Cortex of kidney (tissue), 1 donor: ENCODE data around the gene HHIP.

Source experiments
- DNase-seq: peaks from one replicate; lab custom pipeline; 2025; lab: John Stamatoyannopoulos, UW

Gene HHIP

DNA sequence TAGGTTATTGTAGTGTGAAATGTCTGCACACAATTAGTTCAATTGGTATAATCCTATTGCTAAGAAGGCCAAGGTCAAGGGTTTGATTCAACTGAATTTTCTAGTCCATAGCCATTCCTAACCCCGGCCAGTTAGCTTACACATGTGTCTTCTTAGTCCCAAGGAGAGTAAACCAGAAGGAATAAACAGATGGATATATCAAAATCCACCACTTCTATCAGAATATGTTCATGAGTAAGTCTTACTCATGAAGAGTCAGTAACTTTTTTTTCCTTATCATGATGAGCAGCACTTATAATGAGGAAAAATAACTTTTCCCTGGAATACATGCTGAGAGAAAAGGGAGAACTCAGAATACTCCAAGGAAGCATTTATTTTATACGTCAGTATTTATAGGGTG lies 9.5 kb downstream of the HHIP start:
- no peak for DNase-seq

DNA sequence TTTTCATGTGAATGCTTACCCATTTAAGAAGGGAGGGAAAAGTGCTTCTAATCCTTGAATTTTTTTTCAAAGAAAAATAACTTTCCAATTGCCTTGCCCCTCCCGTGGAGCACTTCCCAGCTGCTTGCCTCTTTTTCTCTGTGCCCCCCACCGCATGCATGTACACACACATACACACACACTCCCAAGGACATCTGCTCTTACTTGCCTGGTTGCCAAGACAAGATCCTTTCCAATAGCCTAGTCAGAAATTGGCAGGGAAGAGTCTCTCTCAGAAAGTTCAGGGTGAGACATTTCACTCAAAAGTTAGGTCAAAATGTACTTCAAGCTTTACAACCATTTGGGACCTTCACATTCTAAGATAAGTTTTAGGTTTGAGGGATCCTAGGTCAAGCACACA lies 10.9 kb downstream of the HHIP start:
- DNase-seq = no peak

DNA sequence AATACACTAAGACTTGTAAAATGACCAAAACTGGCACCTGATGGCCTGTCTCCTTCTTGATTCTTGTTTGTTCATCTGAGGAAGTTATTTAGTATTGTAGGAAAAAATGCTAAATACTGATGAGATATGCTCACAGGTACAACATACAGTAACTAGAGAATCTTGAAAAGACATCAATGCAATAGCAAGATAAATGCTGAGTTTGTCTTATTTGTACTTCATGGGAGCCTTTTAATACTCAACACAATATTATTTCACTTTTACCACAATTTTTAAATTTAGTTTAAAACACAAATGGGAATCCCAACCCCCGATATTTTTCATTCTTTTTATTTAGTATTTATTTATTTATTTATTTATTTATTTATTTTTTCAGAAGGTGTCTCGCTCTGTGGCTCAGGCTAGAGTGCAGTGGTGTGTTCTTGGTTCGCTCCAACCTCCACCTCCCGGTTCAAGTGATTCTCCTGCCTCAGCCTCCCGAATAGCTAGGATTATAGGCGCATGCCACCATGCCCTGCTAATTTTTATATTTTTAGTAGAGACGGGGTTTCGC lies 12.1 kb downstream of the HHIP start:
- no peak for DNase-seq

DNA sequence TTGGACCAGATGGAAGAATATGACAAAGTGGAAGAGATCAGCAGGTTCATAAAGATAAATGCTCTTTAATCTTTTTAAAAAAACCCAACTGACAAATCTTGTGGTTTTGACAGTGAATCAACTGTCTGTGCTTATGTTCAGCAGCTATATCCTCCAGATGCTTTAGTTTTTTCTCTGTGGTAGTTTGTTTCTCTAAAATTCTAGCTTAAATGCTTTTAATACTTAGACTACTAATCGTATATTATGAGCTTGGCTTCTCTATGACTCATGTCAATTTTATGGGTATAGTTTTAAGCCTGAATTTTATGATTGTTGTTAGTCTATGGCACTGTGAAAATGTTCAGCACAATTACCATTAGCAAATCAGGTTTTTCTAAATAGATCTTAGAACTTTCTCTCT lies 12.9 kb downstream of the HHIP start:
- DNase-seq = no peak

DNA sequence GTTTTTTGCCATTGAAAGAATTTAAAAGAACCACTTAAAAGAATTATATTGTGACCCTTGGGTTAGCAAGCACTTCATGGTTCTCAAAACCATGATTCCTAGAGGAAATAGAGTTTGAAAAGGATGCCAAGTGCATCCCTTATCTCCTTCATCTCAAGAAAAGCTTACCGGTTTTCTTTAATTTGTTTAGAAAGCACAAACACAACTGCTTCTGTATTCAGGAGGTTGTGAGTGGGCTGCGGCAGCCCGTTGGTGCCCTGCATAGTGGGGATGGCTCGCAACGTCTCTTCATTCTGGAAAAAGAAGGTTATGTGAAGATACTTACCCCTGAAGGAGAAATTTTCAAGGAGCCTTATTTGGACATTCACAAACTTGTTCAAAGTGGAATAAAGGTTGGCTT lies 13.5 kb downstream of the HHIP start:
- no peak for DNase-seq

DNA sequence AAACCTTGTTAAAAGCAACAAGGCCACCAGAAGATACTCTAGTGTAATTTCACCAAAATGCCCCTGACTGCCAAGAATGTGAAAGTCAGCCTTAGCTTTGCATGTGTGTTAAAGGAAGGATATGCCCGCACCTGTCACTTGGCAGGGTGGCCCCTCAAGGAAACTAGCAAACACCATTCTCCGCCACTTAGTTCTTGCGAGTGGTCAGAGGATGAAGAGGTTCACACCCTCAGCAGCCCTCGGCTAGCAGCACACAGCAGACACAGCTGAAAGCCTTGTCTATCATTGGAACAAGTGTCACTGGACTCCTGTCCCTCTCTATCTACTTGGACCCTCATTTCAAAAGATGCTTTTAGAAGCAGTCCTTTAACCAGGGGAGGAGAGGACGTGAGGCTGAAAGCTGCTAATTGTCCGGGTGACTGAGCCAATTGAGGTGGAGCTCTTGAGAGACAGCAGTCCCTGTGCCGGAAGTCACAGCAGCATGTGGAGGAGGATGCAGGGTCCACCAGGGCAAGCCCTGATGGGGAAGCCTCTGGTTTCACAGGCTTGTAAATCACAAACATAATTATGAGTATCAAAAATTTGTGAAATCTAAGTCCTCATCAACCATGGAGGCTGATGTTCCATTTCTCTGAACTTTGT lies 18.0 kb downstream of the HHIP start:
- no peak for DNase-seq

DNA sequence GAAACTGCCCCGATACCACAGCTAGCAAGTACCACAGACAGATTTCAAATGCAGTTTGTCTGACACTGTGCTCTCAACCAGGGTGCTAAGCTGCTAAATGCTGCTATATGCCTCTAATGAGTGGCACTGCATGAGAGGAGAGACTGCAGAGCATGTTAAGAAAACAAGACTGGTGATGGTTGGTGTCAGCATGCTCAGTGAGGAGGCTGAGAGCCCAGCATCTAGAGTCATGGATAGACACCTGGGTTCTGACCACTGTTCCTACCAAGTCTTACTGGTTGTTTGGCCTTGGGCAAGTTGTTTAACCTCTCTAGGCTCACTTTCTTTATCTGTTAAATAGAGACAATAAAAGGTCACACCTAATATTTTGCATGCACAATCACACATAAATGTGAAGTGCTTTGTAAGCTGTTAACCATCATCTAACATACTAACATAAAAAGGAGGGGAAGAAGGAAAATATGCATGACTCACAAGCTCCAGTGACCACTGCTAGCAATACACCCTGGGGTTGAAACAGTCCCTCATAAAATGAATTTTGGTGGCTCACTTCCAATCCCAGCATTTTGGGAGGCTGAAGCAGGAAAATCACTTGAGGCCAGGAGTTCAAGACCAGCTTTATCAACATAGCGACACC lies 20.7 kb downstream of the HHIP start:
- no peak for DNase-seq

DNA sequence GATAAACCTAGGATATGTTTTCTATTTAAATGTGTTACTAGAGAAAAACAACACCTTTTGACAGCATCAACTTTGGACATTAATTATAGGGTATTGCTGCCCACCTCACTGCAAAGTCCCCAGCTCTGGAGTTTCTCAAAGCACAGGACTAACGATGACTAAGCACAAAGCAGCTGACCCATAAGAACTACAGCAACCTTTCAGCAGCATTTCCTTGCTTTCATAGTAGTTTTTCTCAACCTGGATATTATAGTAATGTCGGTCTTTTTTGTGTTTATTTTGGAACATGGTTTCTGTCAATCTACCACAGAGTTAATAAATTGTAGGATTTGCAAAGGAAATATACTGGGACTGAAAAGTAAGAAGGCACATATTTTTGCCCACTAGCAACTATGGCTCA lies 21.5 kb downstream of the HHIP start:
- DNase-seq = no peak

DNA sequence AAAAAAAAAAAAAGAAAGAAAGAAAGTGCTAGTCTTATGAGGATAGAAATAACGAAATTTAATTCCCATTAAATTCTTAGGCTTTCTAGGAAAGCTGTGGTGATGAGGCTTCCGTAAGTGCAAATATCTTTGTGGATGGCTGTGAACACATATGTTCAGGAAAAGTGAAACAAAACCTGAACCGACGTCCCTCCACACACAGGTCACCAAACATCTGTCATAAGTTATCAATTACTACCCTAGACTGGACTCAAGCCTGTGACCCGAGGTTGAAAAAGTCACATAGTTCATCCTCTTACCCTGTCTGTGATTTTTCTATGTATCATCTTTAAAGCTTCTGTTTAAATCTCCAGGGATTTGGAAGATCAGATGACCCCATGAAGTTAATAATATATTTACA lies 24.8 kb downstream of the HHIP start:
- no peak for DNase-seq

DNA sequence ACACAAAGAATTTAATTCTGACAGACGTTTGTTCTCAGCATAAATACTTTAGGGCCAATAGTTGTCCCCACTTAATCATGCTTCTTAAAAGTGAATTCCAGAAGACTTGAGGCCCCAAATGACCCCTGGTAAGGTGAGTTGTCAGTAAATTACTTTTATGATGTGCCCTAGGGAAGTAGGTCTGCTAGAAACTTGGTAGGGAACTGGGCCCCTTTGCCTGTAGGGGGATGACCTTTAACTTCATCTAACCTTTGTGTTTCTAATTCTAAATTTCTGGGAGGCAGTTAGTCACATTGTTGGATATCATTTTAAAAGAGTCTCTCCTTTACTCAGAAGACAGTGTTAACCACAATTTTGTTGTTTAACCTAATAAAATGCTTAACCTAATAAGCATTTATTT lies 28.8 kb downstream of the HHIP start:
- no peak for DNase-seq

DNA sequence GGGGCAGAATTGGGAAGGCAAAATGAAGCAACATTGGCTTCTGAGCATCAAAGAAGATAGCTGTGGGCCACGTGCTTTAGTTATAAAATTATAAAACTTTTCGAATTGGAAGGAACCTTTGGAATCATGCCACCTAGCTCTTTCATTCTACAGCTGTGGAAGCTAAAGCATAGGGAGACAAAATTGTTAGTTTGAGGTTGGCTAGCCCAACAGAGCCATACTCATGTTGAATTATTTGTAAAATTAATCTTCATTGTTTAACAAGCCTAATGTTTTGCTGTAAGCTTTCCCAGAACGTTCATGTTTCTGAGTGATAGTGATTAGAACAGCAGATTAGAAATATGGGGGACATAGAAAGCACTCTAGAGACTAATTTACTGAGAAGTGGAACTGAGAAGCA lies 35.9 kb downstream of the HHIP start:
- DNase-seq = no peak

DNA sequence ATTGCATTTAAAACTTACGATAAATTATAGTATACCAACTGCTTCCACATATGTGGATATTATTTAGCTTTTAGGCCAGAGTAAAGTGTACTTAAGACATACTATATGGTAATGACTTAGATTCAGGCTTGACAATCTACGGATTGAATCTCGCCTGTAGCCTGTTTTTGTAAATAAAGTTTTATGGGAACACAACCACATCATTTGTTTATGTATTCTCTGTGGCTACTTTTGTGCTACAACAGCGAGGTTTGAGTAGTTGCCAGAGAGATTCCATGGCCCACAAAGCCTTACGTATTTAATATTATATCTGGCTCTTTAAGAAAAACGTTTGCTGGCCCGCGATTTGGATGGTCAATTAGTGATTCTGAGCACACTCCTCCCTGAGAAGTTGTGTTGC lies 37.6 kb downstream of the HHIP start:
- no peak for DNase-seq

DNA sequence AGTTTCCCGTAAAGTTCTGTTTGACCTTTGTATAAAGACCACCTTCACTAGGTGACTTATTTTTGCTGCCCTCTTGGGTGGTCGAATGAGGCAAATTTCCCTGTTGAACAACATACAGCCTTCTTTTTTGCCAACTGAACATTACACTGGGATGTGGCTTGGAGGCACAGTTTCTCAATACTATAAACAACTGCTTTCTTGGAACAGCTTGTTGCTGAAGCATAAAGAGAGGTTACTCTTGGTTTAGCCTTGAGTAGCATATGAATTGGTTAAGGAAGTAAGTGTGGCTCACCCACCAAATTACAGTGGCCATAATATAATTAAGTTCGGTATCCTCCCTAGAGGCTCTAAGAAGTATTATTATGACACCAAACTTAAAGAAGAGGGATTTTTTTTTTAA lies 40.0 kb downstream of the HHIP start:
- no peak for DNase-seq

DNA sequence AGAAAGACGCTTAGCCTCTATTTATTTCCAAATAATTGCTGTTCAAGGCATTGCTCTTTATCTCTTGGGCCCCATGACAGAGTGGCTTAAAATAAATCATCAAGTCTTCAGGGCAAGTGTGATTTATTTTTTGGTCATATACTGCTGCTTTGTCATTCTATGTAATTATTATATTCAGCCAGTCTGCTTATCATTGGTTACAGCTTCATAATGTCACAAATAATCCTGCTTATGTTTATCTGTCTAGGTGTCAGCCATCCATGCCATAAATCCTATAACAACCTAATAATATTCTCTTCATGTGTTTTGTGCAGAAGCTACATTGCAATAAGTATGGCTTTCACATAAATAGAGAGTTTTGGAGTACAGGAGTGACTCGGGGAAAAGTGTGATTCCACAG lies 41.0 kb downstream of the HHIP start:
- no peak for DNase-seq

DNA sequence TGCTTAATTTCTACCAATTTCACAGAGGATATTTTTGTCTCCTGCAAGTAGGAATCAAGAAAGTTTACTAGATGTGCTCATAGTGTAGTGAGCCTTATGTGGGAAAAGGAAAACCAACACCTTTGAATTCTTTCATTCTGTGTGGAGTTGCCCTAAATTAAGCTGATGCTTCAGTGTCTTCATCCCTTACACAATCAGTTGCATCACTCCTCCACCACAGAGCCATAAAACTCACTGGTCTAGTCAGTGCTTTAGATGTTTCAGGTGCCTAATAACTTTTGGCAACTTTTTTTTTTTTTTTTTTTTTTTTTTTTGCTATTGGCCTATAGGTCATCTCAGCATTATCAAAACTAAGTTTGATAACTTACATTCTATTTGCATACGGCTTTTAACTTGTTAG lies 41.5 kb downstream of the HHIP start:
- DNase-seq = no peak

DNA sequence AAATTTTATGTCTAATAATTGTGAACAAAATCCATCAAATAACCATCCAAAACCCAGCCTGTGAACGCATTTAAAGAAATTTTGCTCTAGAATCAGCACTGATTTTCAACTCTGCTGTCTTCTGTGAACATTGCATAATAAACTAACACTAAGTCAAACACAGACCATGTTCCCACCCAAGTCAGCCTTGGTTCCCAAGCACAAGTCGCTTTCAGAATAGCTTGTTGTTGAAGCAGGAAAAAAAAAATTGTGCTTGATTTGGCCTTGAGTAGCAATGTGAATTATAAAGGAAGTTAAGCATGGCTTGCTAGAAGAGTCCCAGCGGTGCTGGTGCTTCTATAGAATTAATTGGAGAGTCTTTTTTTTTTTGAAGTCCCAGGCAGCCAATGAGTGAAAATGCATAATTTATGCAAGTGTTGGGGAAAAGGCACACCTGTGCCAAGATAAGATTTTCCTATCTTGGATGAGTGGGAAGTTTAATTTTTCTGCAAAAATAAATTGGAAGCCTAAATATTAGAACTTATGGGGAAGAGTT lies 42.1 kb downstream of the HHIP start:
- DNase-seq = no peak

DNA sequence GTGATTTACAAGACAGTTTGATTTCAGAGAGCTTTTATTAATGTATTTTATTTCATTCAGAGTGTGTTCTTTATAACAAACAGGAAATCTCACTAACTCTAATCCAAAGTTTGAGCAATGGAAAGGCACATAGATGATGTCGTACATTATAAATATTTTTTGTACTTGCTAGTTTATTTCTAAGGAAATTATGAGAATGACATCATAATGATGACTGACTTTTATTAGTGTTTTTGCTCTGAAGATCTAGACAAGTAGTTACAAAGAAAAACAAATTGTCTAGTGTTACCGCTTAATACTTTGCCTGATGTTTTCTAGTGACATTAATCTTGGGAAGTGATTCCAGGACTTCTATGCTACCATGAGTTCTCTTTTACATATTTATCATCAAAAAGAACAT lies 43.2 kb downstream of the HHIP start:
- no peak for DNase-seq

DNA sequence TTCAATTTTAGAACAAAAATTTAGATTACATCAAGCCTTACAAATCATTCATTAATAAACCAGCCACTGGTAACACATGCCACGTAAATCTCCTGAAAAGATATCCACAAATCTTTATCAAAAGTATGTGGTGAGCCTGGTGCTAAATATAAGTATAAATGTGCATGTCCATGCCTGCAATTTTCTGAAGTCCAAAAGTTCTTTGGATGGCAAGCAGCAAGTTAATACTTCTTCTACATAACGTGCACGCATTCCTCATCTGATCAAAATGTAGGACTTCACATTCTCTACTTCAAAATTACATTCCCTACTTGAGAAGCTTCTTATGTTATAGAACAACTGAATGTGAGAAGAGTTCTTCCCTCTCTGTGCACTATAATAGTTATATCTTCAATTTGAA lies 49.8 kb downstream of the HHIP start:
- no peak for DNase-seq

DNA sequence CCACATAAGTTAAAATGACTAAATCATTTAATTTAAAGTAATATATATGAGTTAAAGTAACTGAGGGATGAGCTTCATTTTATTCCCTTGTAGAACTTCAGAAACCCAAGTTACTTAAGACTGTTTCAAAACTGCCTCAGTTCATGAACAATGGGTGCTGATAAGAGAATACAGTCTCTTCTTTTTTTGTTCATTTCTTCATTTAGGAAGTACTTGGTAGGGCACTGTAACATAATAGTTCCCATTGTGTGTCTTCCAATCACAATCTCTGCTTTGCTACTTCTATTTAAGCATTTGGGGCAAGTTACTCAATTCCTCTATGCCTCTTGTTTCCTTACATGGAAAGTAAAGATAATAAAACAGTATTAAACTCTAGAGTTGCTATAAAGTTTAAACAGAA lies 50.4 kb downstream of the HHIP start:
- DNase-seq = no peak

DNA sequence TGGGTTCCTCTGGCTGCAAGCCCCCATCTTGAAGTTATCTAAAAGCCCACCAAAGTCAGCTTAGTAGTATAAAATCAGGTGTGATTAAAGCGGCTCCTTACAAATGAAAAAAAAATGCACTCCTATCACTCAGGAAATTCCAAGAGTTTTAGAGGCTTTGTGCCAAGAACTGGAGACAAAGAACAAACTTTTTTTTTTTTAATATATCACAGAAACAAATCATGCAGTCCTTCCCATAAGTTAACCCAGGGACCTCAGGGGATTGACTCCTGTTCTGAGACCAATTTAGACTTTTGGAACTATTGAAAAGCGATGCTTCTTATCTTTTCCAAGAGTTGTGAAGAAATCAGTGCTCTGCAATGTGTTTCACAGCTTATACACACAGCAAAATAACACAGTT lies 53.6 kb downstream of the HHIP start:
- DNase-seq = no peak

DNA sequence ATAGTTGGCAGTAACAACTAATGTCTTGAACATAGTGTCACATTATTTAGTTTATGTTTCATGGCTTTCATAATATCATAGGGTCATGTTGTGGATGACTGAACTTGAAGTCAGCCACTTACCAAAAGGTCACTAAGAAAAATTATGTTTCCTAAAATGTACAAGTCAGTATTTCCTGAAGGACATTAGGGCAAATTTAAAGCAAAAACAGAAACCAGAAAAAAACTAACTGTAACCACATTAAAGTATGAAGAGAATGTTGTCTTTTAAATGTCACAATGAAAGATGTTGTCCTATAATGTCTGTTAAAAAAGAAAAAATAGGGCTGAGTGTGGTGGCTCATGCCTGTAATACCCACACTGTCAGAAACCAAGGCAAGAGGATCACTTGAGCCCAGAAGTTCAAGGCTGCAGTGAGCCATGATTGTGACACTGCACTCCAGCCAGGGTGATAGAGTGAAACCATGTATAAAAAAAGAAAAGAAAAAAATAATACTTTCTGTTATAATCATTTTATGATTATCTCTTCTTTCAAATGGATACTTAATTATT lies 55.8 kb downstream of the HHIP start:
- DNase-seq = no peak

DNA sequence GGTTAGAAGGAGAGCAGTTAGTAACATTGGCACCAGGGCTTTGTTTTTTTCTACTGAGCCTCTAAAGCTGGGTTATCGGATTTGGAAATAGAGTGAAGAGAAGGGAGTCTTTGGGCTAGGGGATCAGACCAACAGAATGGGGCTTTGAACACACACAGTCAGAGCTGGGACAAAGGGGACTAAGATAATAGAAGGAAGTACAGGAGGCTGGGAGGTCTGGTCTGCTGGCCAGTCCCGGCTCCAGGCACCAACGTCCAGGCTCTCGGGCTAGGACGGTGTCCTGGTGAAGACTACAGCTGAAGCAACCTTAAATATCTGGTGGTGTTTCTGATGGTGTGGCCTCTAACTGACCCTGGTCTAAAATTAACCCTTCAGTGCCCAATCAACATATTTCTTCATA lies 57.5 kb downstream of the HHIP start:
- no peak for DNase-seq
